Forelimb muscle (tissue), 1 donor: Measurements from ENCODE around the gene SPATA1. TPM values are rescaled to one million over a fixed set of nuclear protein-coding genes. Genes with fewer than 3 reads are reported as not detected.
"Not testable (repeated sequence)": the region's sequence is repeated elsewhere in the genome, so short reads cannot be mapped to it uniquely, and the experiment has no call there.

Experiments used
- DNase-seq: peaks from one replicate; pipeline ENCODE4 v3.0.0-alpha.2; 2013; ENCODE audit warnings: low read depth
- polyA plus RNA-seq: library from polyadenylated mRNA; unstranded; fragments of 120-200 nt; gene quantifications from one replicate; pipeline ENCODE4 v1.2.1, GENCODE V29; 2013; ENCODE audit not compliant: insufficient read length

SPATA1 gene
- 1.9 TPM for polyA plus RNA-seq

GRCh38 chr1:84506002-84506728 lies at the start of gene SPATA1, which contains the start of gene GNG5:
Gene SPATA1, plus strand, starts transcription at chr1:84506386. Its CDS starts 9,974 bp downstream, at chr1:84516360.
Gene GNG5, minus strand, starts transcription at chr1:84506581. Its CDS starts 490 bp downstream, at chr1:84506091.
- peak; percentile 96 for DNase-seq

- DNase-seq = no peak
These were observed 44.1 kb upstream of the SPATA1 start for GRCh38 chr1:84462118-84462517.

GRCh38 chr1:84467298-84467697 lies 38.9 kb upstream of the SPATA1 start:
- no peak for DNase-seq

- no peak for DNase-seq
These were observed 30.0 kb upstream of the SPATA1 start for GRCh38 chr1:84476225-84476624.

- DNase-seq = peak; percentile 70
These were observed 27.0 kb upstream of the SPATA1 start, which contains the start of gene RPF1 for GRCh38 chr1:84478876-84479868. Gene RPF1, plus strand, starts transcription at chr1:84479266. Its CDS starts 16 bp downstream, at chr1:84479282.

GRCh38 chr1:84479998-84480397 lies 26.2 kb upstream of the SPATA1 start:
- DNase-seq = no peak

GRCh38 chr1:84480650-84481049 lies 25.5 kb upstream of the SPATA1 start:
- no peak for DNase-seq

GRCh38 chr1:84481317-84481716 lies 24.9 kb upstream of the SPATA1 start:
- no peak for DNase-seq

- DNase-seq = no peak
These were observed 18.1 kb upstream of the SPATA1 start for GRCh38 chr1:84488107-84488506.

- DNase-seq = no peak
These were observed 16.4 kb upstream of the SPATA1 start for GRCh38 chr1:84489766-84490165.

GRCh38 chr1:84492726-84493125 lies 13.5 kb upstream of the SPATA1 start:
- no peak for DNase-seq

GRCh38 chr1:84493747-84494146 lies 12.4 kb upstream of the SPATA1 start:
- no peak for DNase-seq

GRCh38 chr1:84496498-84496897 lies 9.7 kb upstream of the SPATA1 start:
- no peak for DNase-seq

GRCh38 chr1:84497631-84498275 lies 8.4 kb upstream of the SPATA1 start:
- no peak for DNase-seq

- no peak for DNase-seq
These were observed 3.3 kb upstream of the SPATA1 start for GRCh38 chr1:84502927-84503326.

- no peak for DNase-seq
These were observed 1.4 kb upstream of the SPATA1 start for GRCh38 chr1:84504580-84505492.

GRCh38 chr1:84505493-84506001 lies 639 bp upstream of the SPATA1 start:
- peak; percentile 34 for DNase-seq

GRCh38 chr1:84506729-84507453 lies 705 bp downstream of the SPATA1 start:
- no peak for DNase-seq

- not testable (repeated sequence) for DNase-seq
These were observed 1.7 kb downstream of the SPATA1 start for GRCh38 chr1:84507887-84508286.

GRCh38 chr1:84508510-84508909 lies 2.3 kb downstream of the SPATA1 start:
- DNase-seq = no peak
